PFSK-1 (cell line): ENCODE data around the gene CBLN3.

ENCODE experiments used
- FOXP2 ChIP-seq: optimal IDR thresholded peaks from 2 replicates; pipeline ENCODE3; 2011; ENCODE audit warnings: borderline replicate concordance, control low read depth, inconsistent platforms; ENCODE audit not compliant: insufficient read depth; ENCODE audit errors: extremely low read length, extremely low read depth
- POLR2AphosphoS5 ChIP-seq: IDR thresholded peaks from 2 replicates; pipeline ENCODE4 v1.6.1; 2012; ENCODE audit warnings: low read depth, mild to moderate bottlenecking, control low read depth, low read length, moderate library complexity
- REST ChIP-seq, 2 experiments: IDR thresholded peaks; 2 replicates each; pipeline versions ENCODE4 v1.6.1 to v1.8.0; 2011 to 2012; ENCODE audit warnings: low read depth in 2 of 2, low read length in 2 of 2, control low read depth in 1 of 2, inconsistent platforms in 1 of 2, mild to moderate bottlenecking in 1 of 2, moderate library complexity in 1 of 2; ENCODE audit not compliant: insufficient read depth in 1 of 2
- SIN3A ChIP-seq: IDR thresholded peaks from 2 replicates; pipeline ENCODE4 v1.6.1; 2012; ENCODE audit warnings: mild to moderate bottlenecking, low read length, moderate library complexity, borderline replicate concordance; ENCODE audit not compliant: insufficient read depth
- TAF1 ChIP-seq: IDR thresholded peaks from 2 replicates; pipeline ENCODE4 v1.6.1; 2012; ENCODE audit warnings: low read length, control low read depth, borderline replicate concordance; ENCODE audit not compliant: insufficient read depth

- no peak for TF ChIP-seq POLR2AphosphoS5
- TF ChIP-seq TAF1 = no peak
- no peak for TF ChIP-seq REST (IDR thresholded peaks at IDR 0.05; ENCODE audit: insufficient read depth in 1 of 2, low read depth in 2 of 2, low read length in 2 of 2)
- TF ChIP-seq SIN3A = no peak
- TF ChIP-seq FOXP2 = no peak
Measured at GRCh38 chr14:24395609-24396582, 33.6 kb downstream of the CBLN3 start.
